Midbrain (tissue), 1 donor: ENCODE measurements around the gene C2orf68.
"Not testable (repeated sequence)": the region's sequence is repeated elsewhere in the genome, so short reads cannot be mapped to it uniquely, and the experiment has no call there.

Experiments
- DNase-seq: peaks from one replicate; lab custom pipeline; 2025; lab: John Stamatoyannopoulos, UW

C2orf68 gene

GRCh38 chr2:85611705-85612587 lies at the start of gene C2orf68:
Gene C2orf68, minus strand, starts transcription at chr2:85612066. Its CDS starts 82 bp downstream, at chr2:85611984.
- peak; percentile 93 for DNase-seq

DNA sequence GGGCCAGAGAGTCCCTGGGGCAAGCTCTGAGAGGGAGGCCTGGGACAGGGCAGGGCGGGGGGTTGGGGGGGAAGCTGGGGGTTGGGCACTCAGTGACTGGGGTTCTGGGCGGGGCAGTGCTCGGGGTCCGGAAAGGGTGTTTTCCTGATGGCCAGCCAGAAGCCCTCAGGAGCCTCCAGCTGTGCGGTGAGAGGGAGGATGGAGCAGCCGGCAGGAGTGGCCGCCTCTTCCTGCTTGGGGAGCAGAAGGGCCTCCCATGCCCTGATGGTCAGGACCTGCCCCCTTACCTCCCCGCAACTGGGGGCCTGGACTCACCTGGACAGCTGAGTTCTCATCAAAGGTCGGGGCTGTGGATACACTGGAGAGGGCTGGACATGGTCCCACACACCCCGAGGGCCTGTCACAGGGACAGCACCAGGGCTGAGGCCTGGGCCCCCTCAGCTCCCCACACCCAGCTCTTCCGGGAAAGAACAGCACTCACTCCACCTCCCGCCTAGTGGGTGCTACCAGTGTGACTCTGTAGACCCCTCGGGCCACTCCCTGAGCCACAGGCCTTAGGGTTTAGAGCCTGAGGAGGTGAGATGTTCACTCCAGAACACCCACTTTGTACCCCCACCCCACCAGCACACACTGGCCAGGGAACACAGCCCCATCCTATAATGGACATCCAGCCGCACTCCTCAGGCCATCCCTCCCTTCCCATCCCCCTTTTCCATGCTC lies 49.4 kb upstream of the C2orf68 start:
- DNase-seq, result no peak

DNA sequence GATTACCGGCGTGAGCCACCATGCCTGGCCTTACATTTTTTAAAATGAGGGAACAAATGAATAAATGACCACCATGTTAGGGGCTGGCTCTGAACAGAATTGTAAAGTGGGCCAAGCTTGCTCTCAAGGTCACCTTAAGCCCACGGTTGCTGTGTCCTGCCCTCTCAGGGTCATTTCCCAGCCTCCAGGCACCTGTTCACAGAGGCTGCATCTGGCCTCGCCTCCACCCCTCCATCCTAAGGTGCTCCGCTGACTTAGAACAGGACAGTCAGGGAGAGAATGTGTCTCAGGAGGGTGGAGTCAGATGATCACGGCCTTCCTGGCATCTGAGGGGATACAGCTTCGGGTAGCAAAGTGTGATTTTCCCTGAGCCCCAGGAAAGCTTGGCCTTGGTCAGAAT lies 48.9 kb upstream of the C2orf68 start:
- DNase-seq, result no peak

DNA sequence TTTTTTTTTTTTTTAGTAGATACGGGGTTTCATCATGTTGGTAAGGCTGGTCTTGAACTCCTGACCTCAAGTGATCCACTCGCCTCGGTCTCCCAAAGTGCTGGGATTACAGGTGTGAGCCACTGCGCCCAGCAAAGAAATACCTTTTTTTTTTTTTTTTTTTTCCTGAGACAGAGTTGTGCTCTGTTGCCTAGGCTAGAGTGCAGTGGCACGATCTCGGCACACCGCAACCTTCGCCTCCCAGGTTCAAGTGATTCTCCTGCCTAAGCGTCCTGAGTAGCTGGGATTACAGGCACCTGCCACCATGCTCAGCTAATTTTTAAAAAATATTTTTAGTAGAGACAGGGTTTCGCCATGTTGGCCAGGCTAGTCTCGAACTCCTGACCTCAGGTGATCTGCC lies 48.4 kb upstream of the C2orf68 start:
- DNase-seq, result not testable (repeated sequence)

- DNase-seq, result no peak
Observed at GRCh38 chr2:85659324-85659981, 47.6 kb upstream of the C2orf68 start.

- DNase-seq, result not testable (repeated sequence)
Observed at GRCh38 chr2:85657399-85657798, 45.5 kb upstream of the C2orf68 start.

DNA sequence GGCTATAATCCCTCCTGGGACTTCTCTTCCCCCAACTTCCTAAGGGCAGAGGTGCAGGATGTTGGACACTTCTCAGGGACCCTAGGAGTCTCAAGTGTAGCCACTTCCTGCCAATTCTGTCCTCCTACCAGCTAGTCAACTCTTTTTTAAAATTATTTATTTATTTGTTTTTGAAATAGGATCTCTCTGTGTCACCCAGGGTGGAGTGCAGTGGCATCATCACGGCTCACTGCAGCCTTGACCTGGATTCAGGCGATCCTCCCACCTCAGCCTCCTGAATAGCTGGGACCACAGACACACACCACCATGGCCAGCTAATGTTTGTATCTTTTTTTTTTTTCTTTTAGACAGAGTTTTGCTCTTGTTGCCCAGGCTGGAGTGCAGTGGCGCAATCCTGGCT lies 44.6 kb upstream of the C2orf68 start:
- DNase-seq, result no peak

- no peak for DNase-seq
Observed at GRCh38 chr2:85655961-85656417, 44.1 kb upstream of the C2orf68 start.

DNA sequence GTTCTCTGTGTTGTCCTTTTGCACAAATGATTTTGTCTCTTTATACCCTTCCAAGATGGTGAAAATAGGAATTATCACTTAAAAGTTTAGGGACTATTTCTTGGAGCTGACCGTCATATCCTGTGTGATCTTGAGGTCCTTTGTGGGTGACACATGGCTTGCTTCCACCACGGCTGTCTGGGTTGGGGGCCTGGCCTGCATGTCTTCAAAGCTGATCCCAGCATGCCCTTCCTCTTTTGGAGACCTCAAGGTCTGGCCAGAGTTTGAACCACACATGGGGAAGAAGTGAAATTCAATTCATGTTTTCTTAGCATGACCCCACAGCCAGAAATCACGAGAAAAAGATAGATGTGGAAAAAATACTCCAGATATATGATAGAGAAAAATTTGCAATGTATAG lies 42.1 kb upstream of the C2orf68 start:
- peak; percentile 31 for DNase-seq

GRCh38 chr2:85652056-85652455 lies 40.2 kb upstream of the C2orf68 start:
- DNase-seq, result no peak

- DNase-seq, result no peak
Observed at GRCh38 chr2:85651097-85651496, 39.2 kb upstream of the C2orf68 start.

- no peak for DNase-seq
Observed at GRCh38 chr2:85650456-85650855, 38.6 kb upstream of the C2orf68 start.

DNA sequence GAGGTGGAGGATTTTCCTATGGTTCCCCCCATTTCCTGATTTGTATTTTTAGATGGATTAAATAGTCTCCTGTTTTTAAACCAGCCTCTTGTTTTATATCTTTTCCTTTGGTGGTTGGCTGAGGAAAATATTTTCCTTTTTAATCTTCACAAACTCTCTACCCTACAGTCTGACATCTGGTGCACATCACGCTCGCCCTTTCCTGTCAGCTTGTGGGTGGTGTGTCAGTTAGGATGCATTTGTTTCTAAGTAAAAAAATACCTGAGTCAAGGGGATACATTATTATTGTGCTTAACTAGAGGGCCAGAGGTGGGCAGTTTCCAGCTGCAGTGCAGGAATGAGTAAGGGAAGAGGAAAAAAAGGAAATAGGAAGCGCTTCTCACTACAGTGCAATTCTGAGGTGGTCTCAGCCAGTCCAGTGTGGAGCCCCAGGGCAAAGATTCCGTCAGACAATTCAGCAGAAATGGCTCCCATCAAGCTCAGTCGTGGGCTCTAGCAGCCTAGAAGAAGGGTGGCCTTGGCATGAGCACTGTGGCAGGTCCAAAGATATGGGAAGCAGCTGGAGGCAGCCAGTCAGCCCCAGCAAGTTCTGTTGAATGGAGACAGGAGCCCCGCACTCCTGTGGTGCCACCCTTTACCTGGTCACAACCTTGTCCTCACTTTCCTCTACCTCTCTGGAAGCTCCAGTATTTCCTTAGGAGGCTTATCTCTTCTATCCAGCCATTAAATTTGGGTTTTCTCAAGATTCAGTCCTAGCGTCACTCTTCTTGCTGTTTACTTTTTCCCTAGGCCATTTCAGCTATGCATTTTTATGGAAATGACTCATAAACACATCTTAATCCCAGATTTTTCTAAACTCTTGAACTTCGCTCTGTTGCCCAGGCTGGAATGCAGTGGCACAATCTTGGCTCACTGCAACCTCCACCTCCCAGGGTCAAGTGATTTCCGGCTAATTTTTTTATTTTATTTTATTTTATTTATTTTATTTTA lies 37.6 kb upstream of the C2orf68 start:
- DNase-seq, result no peak

GRCh38 chr2:85648619-85649018 lies 36.8 kb upstream of the C2orf68 start:
- DNase-seq, result no peak

GRCh38 chr2:85647823-85648526 lies 36.1 kb upstream of the C2orf68 start:
- peak; percentile 10 for DNase-seq

DNA sequence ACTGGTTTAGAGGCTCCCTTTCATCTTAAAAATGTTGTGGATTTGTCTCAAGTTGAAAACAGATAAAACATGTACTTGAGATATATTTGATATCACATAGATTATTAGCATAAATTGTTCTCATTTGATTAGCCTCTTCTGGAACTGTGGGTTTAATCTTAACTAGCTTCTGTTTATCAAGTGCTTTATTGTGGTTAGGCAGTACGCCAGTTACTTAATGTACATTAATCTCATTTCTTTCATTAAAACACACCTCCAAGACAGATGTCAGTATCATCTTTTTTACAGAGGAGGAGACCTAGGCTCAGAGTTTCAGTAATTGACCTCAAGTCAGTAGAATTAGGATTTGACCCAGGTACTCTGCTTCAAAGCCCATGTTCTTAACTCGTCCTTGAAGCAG lies 34.3 kb upstream of the C2orf68 start:
- no peak for DNase-seq

DNA sequence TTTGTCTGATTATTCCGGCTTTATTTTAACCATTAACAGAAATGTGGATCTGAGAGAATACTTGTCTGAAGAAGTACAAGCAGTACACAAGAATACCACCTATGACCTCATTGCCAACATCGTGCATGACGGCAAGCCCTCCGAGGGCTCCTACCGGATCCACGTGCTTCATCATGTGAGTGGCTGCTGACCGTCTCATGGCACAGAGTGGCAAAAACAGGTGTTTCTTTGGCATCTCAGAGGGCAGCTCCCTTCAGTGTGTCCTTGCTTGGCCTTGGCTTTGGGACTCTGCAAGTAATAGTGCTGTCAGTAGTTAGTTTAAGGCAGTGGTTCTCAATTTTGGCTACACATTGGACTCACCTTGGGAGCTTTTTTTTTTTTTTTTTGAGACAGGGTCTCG lies 33.0 kb upstream of the C2orf68 start:
- no peak for DNase-seq

GRCh38 chr2:85642725-85643124 lies 30.9 kb upstream of the C2orf68 start:
- no peak for DNase-seq

DNA sequence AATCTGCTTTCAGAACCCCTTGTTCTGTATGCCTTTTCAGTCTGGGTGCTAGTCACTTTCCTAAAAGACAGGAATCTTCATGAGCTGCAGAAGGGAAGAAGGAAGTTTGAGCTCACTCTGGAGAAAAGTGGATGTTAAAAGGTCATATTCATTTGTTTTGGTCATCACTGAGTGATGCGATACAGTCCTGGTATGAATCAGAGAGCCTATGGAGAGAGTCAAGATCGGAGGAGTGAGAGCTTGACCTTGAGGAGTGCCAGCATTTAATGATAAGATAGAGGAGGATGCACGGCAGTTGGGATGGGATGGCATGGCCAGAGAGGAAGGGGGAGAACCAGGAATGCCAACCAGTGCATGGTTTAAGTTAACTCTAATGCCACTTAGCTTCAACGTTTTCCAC lies 23.8 kb upstream of the C2orf68 start:
- no peak for DNase-seq

DNA sequence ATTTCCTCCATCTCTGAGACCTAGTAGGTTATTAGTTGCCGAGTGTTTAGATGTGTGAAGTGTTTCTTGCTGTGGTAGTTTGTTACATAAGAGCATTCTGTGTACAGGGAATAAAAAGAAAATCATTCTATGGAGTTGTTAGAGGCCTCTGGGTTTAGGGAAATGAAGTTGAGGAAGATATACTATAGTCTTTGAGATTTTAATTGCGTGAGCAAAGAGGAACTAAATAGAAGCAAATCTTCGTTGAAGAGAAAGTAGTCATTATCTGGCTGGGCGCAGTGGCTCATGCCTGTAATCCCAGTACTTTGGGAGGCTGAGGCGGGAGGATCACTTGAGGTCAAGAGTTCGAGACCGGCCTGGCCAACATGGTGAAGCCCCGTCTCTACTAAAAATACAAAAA lies 23.1 kb upstream of the C2orf68 start:
- DNase-seq, result no peak

DNA sequence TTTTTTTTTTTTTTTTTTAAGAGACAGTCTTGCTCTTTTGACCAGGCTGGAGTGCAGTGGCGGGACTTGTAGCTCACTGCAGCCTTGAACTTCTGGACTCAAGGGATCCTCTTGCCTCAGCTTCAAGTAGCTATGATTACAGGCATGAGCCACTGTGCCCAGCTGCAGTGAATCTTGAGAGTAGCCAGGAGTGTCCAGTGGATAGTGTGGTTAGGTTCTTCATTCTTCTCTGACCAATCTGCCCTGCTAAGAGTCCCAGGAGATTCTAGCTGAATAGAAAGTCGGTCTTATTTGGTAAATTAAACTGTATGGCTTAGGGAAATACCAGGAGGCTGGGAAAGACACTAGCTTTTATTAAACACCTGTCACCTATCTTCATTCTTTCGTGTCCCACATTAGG lies 19.4 kb upstream of the C2orf68 start:
- no peak for DNase-seq
